Heart left ventricle (tissue), 16 donors: Measurements from ENCODE around the gene CAPRIN2. TPM values are rescaled to one million over a fixed set of nuclear protein-coding genes. Genes with fewer than 3 reads are reported as not detected.

ENCODE experiments used
- ATAC-seq, 4 donors: fragments of 200-7000 bp; cut with Tn5 transposase; one replicate each; pipeline ENCODE4 v1.9.1; 2020 to 2022; ENCODE audit warnings: moderate library complexity in 4 of 4, mild to moderate bottlenecking in 3 of 4, moderate number of reproducible peaks in 1 of 4
- DNase-seq, 5 donors: peaks; one replicate each; pipeline ENCODE4 v3.0.0-alpha.2; 2020
- H3K27ac ChIP-seq, 12 donors: fragments of 200-600 bp; sonication (generic) in 4 of 12; one replicate each; pipeline versions ENCODE4 v1.5.0 to v1.8.0; 2016 to 2022; ENCODE audit warnings: mild to moderate bottlenecking in 2 of 12
- H3K27me3 ChIP-seq, 9 donors: fragments of 200-600 bp; sonication (generic) in 2 of 9; one replicate each; pipeline versions ENCODE4 v1.5.1 to v1.8.0; 2016 to 2022; ENCODE audit warnings: mild to moderate bottlenecking in 3 of 9
- H3K36me3 ChIP-seq, 9 donors: fragments of 200-600 bp; sonication (generic) in 2 of 9; one replicate each; pipeline versions ENCODE4 v1.5.0 to v1.8.0; 2018 to 2022; ENCODE audit warnings: mild to moderate bottlenecking in 2 of 9
- H3K4me1 ChIP-seq, 12 donors: fragments of 200-600 bp; sonication (generic) in 4 of 12; one replicate each; pipeline versions ENCODE4 v1.5.0 to v1.8.0; 2016 to 2022; ENCODE audit warnings: mild to moderate bottlenecking in 3 of 12
- H3K4me3 ChIP-seq, 12 donors: fragments of 200-600 bp; sonication (generic) in 4 of 12; one replicate each; pipeline versions ENCODE4 v1.5.0 to v1.8.0; 2017 to 2022; ENCODE audit warnings: mild to moderate bottlenecking in 9 of 12, moderate library complexity in 4 of 12
- H3K9me3 ChIP-seq, 12 donors: fragments of 200-600 bp; sonication (generic) in 4 of 12; one replicate each; pipeline versions ENCODE4 v1.5.0 to v1.8.0; 2016 to 2022; ENCODE audit warnings: mild to moderate bottlenecking in 1 of 12
- CTCF ChIP-seq, 12 donors: fragments of 200-600 bp; sonication (generic) in 4 of 12; IDR thresholded peaks; one replicate each; pipeline versions ENCODE4 v1.5.0 to v1.8.0; 2018 to 2022; ENCODE audit warnings: antibody characterized with exemption in 12 of 12, mild to moderate bottlenecking in 5 of 12
- POLR2A ChIP-seq, 2 donors: fragments of 450-650 bp; IDR thresholded peaks; one replicate each; pipeline ENCODE4 v1.6.1; 2017; ENCODE audit warnings: antibody characterized with exemption in 2 of 2, mild to moderate bottlenecking in 2 of 2, moderate library complexity in 2 of 2
- WGBS, 4 donors: extraction: QIAGEN DNeasy Blood & Tissue Kit in 2 of 4; methylation state at CpG; one replicate each; pipeline versions ENCODE4 v1.1.5 to v1.1.7; 2013 to 2018; 5-methylcytosine and 5-hydroxymethylcytosine counted together
- intact Hi-C, 10 donors: fragments of 100-400 bp; cut with DNase I; formaldehyde crosslinking; loops; one replicate each; pipeline versions ENCODE4 v1.11.1 to v1.14.2; 2022
- polyA plus RNA-seq, 2 donors: library from polyadenylated mRNA; stranded (reverse); fragments of 200-250 nt; gene quantifications; one replicate each; pipeline ENCODE4 v1.2.3, GENCODE V29; 2013
- total RNA-seq, 9 donors: library from RNA; depleted of rRNA in 2 of 9; stranded (reverse); fragments of >200 nt in 2 of 9; fragmentation: NEBNext Ultra II Directional in 3 of 9; extraction: Animal tissue kit (Norgen Biotek cat#: 25700) in 3 of 9; gene quantifications; one replicate each; pipeline versions ENCODE4 v1.1.0 to v1.2.4, GENCODE V29; 2016 to 2023
- donor health status: ischemic (EF 13 %, LVEDD 7.1; RV severe dilation, severe dysfunction).
- donor health status: healthy with polysubstance abuse.
- donor health status: DM: no; HTN: yes; CAD: no.
- donor health status: DM: no; HTN: no; CAD: no.
- donor health status: ischemic (EF 25% LVEDD 6.9; RV normal size, moderate dysfunction).
- donor health status: ischemic (EF 25% LVEDD 5.7; RV mildly dilated, moderate dysfunction).
- donor health status: healthy.
- donor health status: DM: yes; HTN: yes; CAD: no.
- donor health status: ischemic (EF 35%, LVEDD 5.7; RV mildly dilated, moderate dysfunction).
- donor health status: nonischemic (EF 11% LVEDD 7.7; RV severe dilation, severe dysfunction).
- donor health status: DM: yes; HTN: yes; CAD: no.
- donor health status: PGD.
- donor health status: ischemic (EF 29% LVEDD 5.4; RV normal size, mild dysfunction).
- donor health status: nonischemic (EF 23%, LVEDD 6.1; RV moderate dilation, normal function).

The CAPRIN2 gene
- total and polyA plus RNA-seq, 11 donors = 9.9 to 33.6 (median 29.0) TPM

DNA sequence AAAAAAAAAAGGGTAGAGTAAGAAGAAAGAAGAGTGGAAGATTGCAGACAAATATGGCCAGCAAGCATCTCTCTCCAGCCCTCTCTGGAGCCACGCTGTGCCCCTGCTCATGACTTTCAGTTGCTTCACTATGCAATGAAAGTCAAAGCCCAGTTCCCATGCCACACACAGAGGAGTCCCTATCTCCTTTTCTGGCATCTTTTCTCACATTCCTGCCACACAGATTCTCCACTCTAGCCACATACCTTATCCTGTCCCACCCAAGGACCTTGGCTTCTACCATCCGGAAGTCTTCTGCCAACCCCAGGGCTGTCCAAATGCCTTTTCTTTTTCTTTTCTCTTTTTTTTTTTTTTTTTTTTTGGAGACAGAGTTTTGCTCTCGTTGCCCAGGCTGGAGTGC is 39.3 kb upstream of the CAPRIN2 start:
- Histone ChIP-seq H3K27ac (peak overlapping the region in 1 of 12 donors; percentile 80), H3K4me1 (peaks cover 0 to 27% (median 11%) of the 10 kb centered on the region in 12 donors), H3K36me3 (no peaks in the 10 kb centered on the region), H3K4me3 (no peak overlapping the region), H3K27me3 (peaks cover 0 to 23% (median 0%) of the 10 kb centered on the region in 9 donors), H3K9me3 (no peaks in the 10 kb centered on the region)
- DNase-seq (no peak), ATAC-seq (no peak)
- intact Hi-C loops = no loop called here
- TF ChIP-seq CTCF (IDR thresholded peaks at IDR 0.05) (no peak), POLR2A (IDR thresholded peaks at IDR 0.05) (no peak)
- 77 to 94% (median 83%) methylated on average over 3 of the region's 3 CpGs for whole genome bisulfite sequencing, 4 donors

- no peaks in the 10 kb centered on the region for H3K36me3 ChIP-seq
- no peaks in the 10 kb centered on the region for H3K9me3 ChIP-seq
- peaks cover 0 to 23% (median 0%) of the 10 kb centered on the region in 9 donors for H3K27me3 ChIP-seq
- ATAC-seq (no peak), DNase-seq (no peak)
- 58 to 68% (median 61%) methylated on average over 4 of the region's 4 CpGs for WGBS, 4 donors
- H3K27ac ChIP-seq = no peak overlapping the region
- intact Hi-C loops = no loop called here
- H3K4me1 ChIP-seq = peaks cover 0 to 27% (median 11%) of the 10 kb centered on the region in 12 donors
- no peak overlapping the region for H3K4me3 ChIP-seq
- no peak for TF ChIP-seq POLR2A (IDR thresholded peaks at IDR 0.05)
These were observed 38.1 kb upstream of the CAPRIN2 start for GRCh38 chr12:30792648-30793499.

DNA sequence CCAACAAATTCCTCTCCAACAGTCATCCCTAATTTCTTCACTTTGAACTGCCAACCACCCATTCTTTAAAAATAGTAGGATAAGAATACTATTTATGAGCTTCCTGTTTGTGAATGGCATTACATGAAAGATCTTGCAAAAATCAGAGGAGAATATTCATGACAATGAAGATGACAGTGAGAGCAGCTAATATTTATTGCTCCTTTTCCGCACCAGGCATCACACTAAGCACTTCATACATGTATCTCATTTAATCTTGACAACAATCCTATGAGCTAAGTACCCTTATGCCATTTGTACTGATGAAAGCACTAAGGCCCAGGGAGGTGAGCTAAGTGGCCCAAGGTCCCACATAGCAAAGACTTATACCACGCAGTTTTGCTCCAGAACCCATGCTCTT is 37.3 kb upstream of the CAPRIN2 start:
- intact Hi-C loops = no loop called here
- TF ChIP-seq CTCF (IDR thresholded peaks at IDR 0.05) (no peak), POLR2A (IDR thresholded peaks at IDR 0.05) (no peak)
- no peaks in the 10 kb centered on the region for H3K9me3 ChIP-seq
- DNase-seq (no peak), ATAC-seq (no peak)
- no peaks in the 10 kb centered on the region for H3K36me3 ChIP-seq
- no peak overlapping the region for H3K4me3 ChIP-seq
- no peak overlapping the region for H3K27ac ChIP-seq
- H3K4me1 ChIP-seq = peaks cover 0 to 25% (median 11%) of the 10 kb centered on the region in 12 donors
- peaks cover 0 to 16% (median 0%) of the 10 kb centered on the region in 9 donors for H3K27me3 ChIP-seq
- 92 to 98% (median 97%) methylated on average over 2 of the region's 2 CpGs for WGBS, 4 donors

DNA sequence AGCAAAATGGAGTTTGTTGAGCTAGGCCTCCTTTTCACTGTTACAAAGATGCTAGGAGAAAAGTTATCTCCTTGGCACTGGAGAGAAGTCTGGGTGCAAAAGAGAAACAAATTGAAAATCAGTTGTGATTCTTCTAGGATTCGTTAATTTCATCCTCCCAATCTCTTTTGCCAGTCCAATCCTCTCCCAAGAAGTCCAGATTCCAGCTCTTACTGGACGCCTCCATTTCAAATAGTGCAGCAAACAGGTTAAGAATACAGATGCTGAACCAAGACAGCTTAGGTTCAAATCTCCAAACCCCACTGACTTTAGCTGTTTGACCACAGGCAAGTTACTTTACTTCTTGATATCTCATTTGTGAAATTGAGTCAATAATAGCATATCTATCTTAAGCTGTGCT is 34.0 kb upstream of the CAPRIN2 start:
- Histone ChIP-seq H3K4me1 (no peaks in the 10 kb centered on the region), H3K36me3 (no peaks in the 10 kb centered on the region), H3K4me3 (no peak overlapping the region), H3K27ac (no peak overlapping the region), H3K27me3 (no peaks in the 10 kb centered on the region), H3K9me3 (peaks cover 0 to 13% (median 2%) of the 10 kb centered on the region in 12 donors)
- 86 to 93% (median 91%) methylated on average over 2 of the region's 2 CpGs for WGBS, 4 donors
- TF ChIP-seq CTCF (IDR thresholded peaks at IDR 0.05) (no peak), POLR2A (IDR thresholded peaks at IDR 0.05) (no peak)
- no peak for ATAC-seq
- no peak for DNase-seq
- intact Hi-C loops = no loop called here
